AG04449 (cell line): Measurements from ENCODE around the gene JAGN1.
"Not testable (repeated sequence)": the region's sequence is repeated elsewhere in the genome, so short reads cannot be mapped to it uniquely, and the experiment has no call there.

Experiments
- CTCF ChIA-PET: fragments of 350-600 bp; formaldehyde crosslinking; extraction: SDS; loops from one replicate; lab custom pipeline; 2021; ENCODE audit warnings: antibody characterized with exemption; lab: Yijun Ruan, JAX
- POLR2A ChIA-PET: fragments of 400-600, 350-600 bp; formaldehyde crosslinking; extraction: SDS; loops from one replicate; lab custom pipeline; 2020; ENCODE audit warnings: antibody characterized with exemption, inconsistent platforms; lab: Yijun Ruan, JAX
- DNase-seq: peaks from one replicate; pipeline ENCODE4 v3.0.0-alpha.2; 2010; ENCODE audit warnings: low read depth, low spot score
- H3K4me3 ChIP-seq: 2 replicates; pipeline ENCODE4 v1.5.1; 2011; ENCODE audit warnings: low read depth, mild to moderate bottlenecking, control low read depth, low read length
- CTCF ChIP-seq: IDR thresholded peaks from one replicate; pipeline ENCODE4 v1.5.1; 2011; ENCODE audit warnings: mild to moderate bottlenecking, moderate library complexity, low read length, control low read depth, inconsistent platforms; ENCODE audit not compliant: insufficient read depth; ENCODE audit errors: missing control alignments

JAGN1 gene

GRCh38 chr3:9893739-9894138 is 3.3 kb downstream of the JAGN1 start:
- H3K4me3 ChIP-seq: no peak overlapping the region
- no peak for DNase-seq
- ChIA-PET CTCF (interaction anchor here (1.2 to 3.5 kb wide), 3 partner anchors 9 to 17 kb away, joined by 3 to 12 read pairs (median 5); partner anchors contain the start of gene IL17RE), POLR2A (interaction anchor here (0.6 to 1.9 kb wide), 2 partner anchors 10 to 144 kb away, joined by 3 to 7 read pairs; partner anchors contain the start of gene OGG1)
- no peak for TF ChIP-seq CTCF

- H3K4me3 ChIP-seq, DNase-seq, POLR2A ChIA-PET: not testable (repeated sequence)
- CTCF ChIA-PET: interaction anchor here (1.1 to 3.5 kb wide), 2 partner anchors 11 to 38 kb away, joined by 3 to 12 read pairs; partner anchors contain the start of gene CRELD1
These were observed 5.3 kb downstream of the JAGN1 start for GRCh38 chr3:9895715-9896114.

- CTCF ChIA-PET, POLR2A ChIA-PET, DNase-seq, H3K4me3 ChIP-seq: not testable (repeated sequence)
These were observed 6.5 kb downstream of the JAGN1 start for GRCh38 chr3:9896755-9897407.

- no peak overlapping the region for H3K4me3 ChIP-seq
- DNase-seq: no peak
- no peak for TF ChIP-seq CTCF
- ChIA-PET POLR2A (no interaction called here), CTCF (interaction anchor here (0.9 kb wide), 1 partner anchor 35 kb away, joined by 4 read pairs; no protein-coding TSS in a partner anchor)
These were observed 7.3 kb downstream of the JAGN1 start for GRCh38 chr3:9897408-9898372.

- POLR2A ChIA-PET: no interaction called here
These were observed 8.2 kb downstream of the JAGN1 start for GRCh38 chr3:9898467-9899241.

GRCh38 chr3:9899289-9899791 is 8.9 kb downstream of the JAGN1 start:
- no peak for DNase-seq
- no peak for TF ChIP-seq CTCF
- CTCF ChIA-PET: no interaction called here
- POLR2A ChIA-PET: no interaction called here
- H3K4me3 ChIP-seq: no peak overlapping the region

More at GRCh38 chr3:9898467-9899241, 8.2 kb downstream of the JAGN1 start:
- no peak overlapping the region for H3K4me3 ChIP-seq
- CTCF ChIA-PET: interaction anchor here (0.9 kb wide), 1 partner anchor 34 kb away, joined by 4 read pairs; no protein-coding TSS in a partner anchor
- no peak for TF ChIP-seq CTCF
- DNase-seq: no peak

- DNase-seq, H3K4me3 ChIP-seq, CTCF ChIA-PET, POLR2A ChIA-PET: not testable (repeated sequence)
These were observed 10.6 kb downstream of the JAGN1 start for GRCh38 chr3:9900965-9901415.
